Hepatocyte (in vitro differentiated cells): ENCODE data around the gene CLK2.
"Not testable (repeated sequence)": the region's sequence is repeated elsewhere in the genome, so short reads cannot be mapped to it uniquely, and the experiment has no call there.

Experiments used
- CTCF ChIP-seq: fragments of 200-600 bp; sonication (generic); IDR thresholded peaks from 2 replicates; pipeline ENCODE4 v1.5.1; 2016; ENCODE audit warnings: antibody characterized with exemption, mild to moderate bottlenecking; ENCODE audit not compliant: poor library complexity
- EZH2phosphoT487 ChIP-seq: fragments of 200-600 bp; sonication (generic); IDR thresholded peaks from one replicate; pipeline ENCODE4 v1.6.1; 2018; ENCODE audit warnings: antibody characterized with exemption, mild to moderate bottlenecking, low read depth, moderate library complexity; ENCODE audit not compliant: unreplicated experiment, severe bottlenecking

DNA sequence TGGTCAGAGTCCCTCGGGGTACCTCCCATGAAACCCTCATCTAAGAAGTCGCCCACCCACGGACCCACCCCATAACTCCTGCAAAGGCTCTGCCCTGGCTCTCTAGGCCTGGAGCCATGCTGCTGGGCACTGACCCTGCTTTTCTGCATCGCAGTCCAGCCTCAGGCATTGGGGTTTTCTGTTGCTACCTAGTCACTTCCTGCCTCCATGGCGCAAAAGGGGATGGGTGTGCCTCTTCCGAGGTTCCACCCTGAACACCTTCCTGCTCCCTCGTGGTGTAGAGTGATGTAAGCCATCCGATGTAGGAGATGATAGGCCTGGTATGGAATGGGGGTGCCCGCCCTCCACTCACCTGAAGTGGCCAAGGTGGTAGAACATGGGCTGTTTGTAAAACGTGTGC, 58.6 kb downstream of the CLK2 start:
- TF ChIP-seq CTCF, EZH2phosphoT487: not testable (repeated sequence)
